ENCODE measurements around the gene GRIP2.

The GRIP2 gene

GRCh38 chr3:14549256-14549919 lies 9.2 kb upstream of the GRIP2 start:
- Histone ChIP-seq H3K9me3 (ENCODE audit: control insufficient read depth, low read length) (no peaks in the 10 kb centered on the region), H3K36me3 (ENCODE audit: control insufficient read depth, insufficient read depth, low read length) (no peaks in the 10 kb centered on the region), H3K4me1 (ENCODE audit: control insufficient read depth, insufficient read depth, low read length, poor library complexity, severe bottlenecking) (no peaks in the 10 kb centered on the region), H3K4me3 (ENCODE audit: extremely low read depth, insufficient read depth, low read length, poor library complexity, severe bottlenecking) (no peak overlapping the region), H3K27ac (ENCODE audit: low read depth, low read length, severe bottlenecking) (no peak overlapping the region)
- 65 to 79% methylated on average over 7 to 8 of the region's 8 CpGs for WGBS, 2 experiments (ENCODE audit: insufficient coverage in 2 of 2)

GRCh38 chr3:14548321-14548729 lies 8.2 kb upstream of the GRIP2 start:
- no peak overlapping the region for H3K4me3 ChIP-seq (ENCODE audit: extremely low read depth, insufficient read depth, low read length, poor library complexity, severe bottlenecking)
- 30 to 38% methylated on average over 5 to 8 of the region's 12 CpGs for WGBS, 2 experiments (ENCODE audit: insufficient coverage in 2 of 2)
- H3K9me3 ChIP-seq (ENCODE audit: control insufficient read depth, low read length), result no peaks in the 10 kb centered on the region
- no peaks in the 10 kb centered on the region for H3K36me3 ChIP-seq (ENCODE audit: control insufficient read depth, insufficient read depth, low read length)
- H3K4me1 ChIP-seq (ENCODE audit: control insufficient read depth, insufficient read depth, low read length, poor library complexity, severe bottlenecking), result no peaks in the 10 kb centered on the region
- no peak overlapping the region for H3K27ac ChIP-seq (ENCODE audit: low read depth, low read length, severe bottlenecking)

- Histone ChIP-seq H3K9me3 (ENCODE audit: control insufficient read depth, low read length) (no peaks in the 10 kb centered on the region), H3K4me1 (ENCODE audit: control insufficient read depth, insufficient read depth, low read length, poor library complexity, severe bottlenecking) (no peaks in the 10 kb centered on the region), H3K4me3 (ENCODE audit: extremely low read depth, insufficient read depth, low read length, poor library complexity, severe bottlenecking) (no peak overlapping the region), H3K36me3 (ENCODE audit: control insufficient read depth, insufficient read depth, low read length) (no peaks in the 10 kb centered on the region), H3K27ac (ENCODE audit: low read depth, low read length, severe bottlenecking) (no peak overlapping the region)
- WGBS, 2 experiments (ENCODE audit: insufficient coverage in 2 of 2), result 55 to 100% methylated on average over 1 to 2 of the region's 2 CpGs
Measured at GRCh38 chr3:14547693-14548092, 7.6 kb upstream of the GRIP2 start.

GRCh38 chr3:14546041-14546440 lies 5.9 kb upstream of the GRIP2 start:
- no peaks in the 10 kb centered on the region for H3K4me1 ChIP-seq (ENCODE audit: control insufficient read depth, insufficient read depth, low read length, poor library complexity, severe bottlenecking)
- H3K27ac ChIP-seq (ENCODE audit: low read depth, low read length, severe bottlenecking), result no peak overlapping the region
- no peaks in the 10 kb centered on the region for H3K36me3 ChIP-seq (ENCODE audit: control insufficient read depth, insufficient read depth, low read length)
- 90 to 93% methylated on average over 2 to 7 of the region's 9 CpGs for whole genome bisulfite sequencing, 2 experiments (ENCODE audit: insufficient coverage in 2 of 2)
- no peak overlapping the region for H3K4me3 ChIP-seq (ENCODE audit: extremely low read depth, insufficient read depth, low read length, poor library complexity, severe bottlenecking)
- no peaks in the 10 kb centered on the region for H3K9me3 ChIP-seq (ENCODE audit: control insufficient read depth, low read length)

GRCh38 chr3:14545251-14545635 lies 5.1 kb upstream of the GRIP2 start:
- 93 to 100% methylated on average over 2 to 3 of the region's 5 CpGs for WGBS, 2 experiments (ENCODE audit: insufficient coverage in 2 of 2)

GRCh38 chr3:14544282-14545250 lies 4.4 kb upstream of the GRIP2 start:
- WGBS, 2 experiments (ENCODE audit: insufficient coverage in 2 of 2), result 90% methylated on average over 11 to 16 of the region's 20 CpGs
- H3K9me3 ChIP-seq (ENCODE audit: control insufficient read depth, low read length), result no peaks in the 10 kb centered on the region
- no peak overlapping the region for H3K27ac ChIP-seq (ENCODE audit: low read depth, low read length, severe bottlenecking)
- H3K36me3 ChIP-seq (ENCODE audit: control insufficient read depth, insufficient read depth, low read length), result no peaks in the 10 kb centered on the region
- H3K4me3 ChIP-seq (ENCODE audit: extremely low read depth, insufficient read depth, low read length, poor library complexity, severe bottlenecking), result no peak overlapping the region
- no peaks in the 10 kb centered on the region for H3K4me1 ChIP-seq (ENCODE audit: control insufficient read depth, insufficient read depth, low read length, poor library complexity, severe bottlenecking)

More at GRCh38 chr3:14545251-14545635, 5.1 kb upstream of the GRIP2 start:
- Histone ChIP-seq H3K4me1 (ENCODE audit: control insufficient read depth, insufficient read depth, low read length, poor library complexity, severe bottlenecking) (no peaks in the 10 kb centered on the region), H3K27ac (ENCODE audit: low read depth, low read length, severe bottlenecking) (no peak overlapping the region), H3K4me3 (ENCODE audit: extremely low read depth, insufficient read depth, low read length, poor library complexity, severe bottlenecking) (no peak overlapping the region), H3K36me3 (ENCODE audit: control insufficient read depth, insufficient read depth, low read length) (no peaks in the 10 kb centered on the region), H3K9me3 (ENCODE audit: control insufficient read depth, low read length) (no peaks in the 10 kb centered on the region)

- Histone ChIP-seq H3K9me3 (ENCODE audit: control insufficient read depth, low read length) (no peaks in the 10 kb centered on the region), H3K36me3 (ENCODE audit: control insufficient read depth, insufficient read depth, low read length) (no peaks in the 10 kb centered on the region), H3K27ac (ENCODE audit: low read depth, low read length, severe bottlenecking) (no peak overlapping the region), H3K4me3 (ENCODE audit: extremely low read depth, insufficient read depth, low read length, poor library complexity, severe bottlenecking) (no peak overlapping the region), H3K4me1 (ENCODE audit: control insufficient read depth, insufficient read depth, low read length, poor library complexity, severe bottlenecking) (no peaks in the 10 kb centered on the region)
- 93 to 97% methylated on average over 4 of the region's 4 CpGs for WGBS, 2 experiments (ENCODE audit: insufficient coverage in 2 of 2)
Measured at GRCh38 chr3:14543446-14543845, 3.3 kb upstream of the GRIP2 start.

- no peak overlapping the region for H3K27ac ChIP-seq (ENCODE audit: low read depth, low read length, severe bottlenecking)
Measured at GRCh38 chr3:14542656-14543055, 2.5 kb upstream of the GRIP2 start.

GRCh38 chr3:14541646-14542045 lies 1.5 kb upstream of the GRIP2 start:
- H3K9me3 ChIP-seq (ENCODE audit: control insufficient read depth, low read length), result no peaks in the 10 kb centered on the region
- no peaks in the 10 kb centered on the region for H3K4me1 ChIP-seq (ENCODE audit: control insufficient read depth, insufficient read depth, low read length, poor library complexity, severe bottlenecking)
- H3K27ac ChIP-seq (ENCODE audit: low read depth, low read length, severe bottlenecking), result no peak overlapping the region
- no peak overlapping the region for H3K4me3 ChIP-seq (ENCODE audit: extremely low read depth, insufficient read depth, low read length, poor library complexity, severe bottlenecking)
- H3K36me3 ChIP-seq (ENCODE audit: control insufficient read depth, insufficient read depth, low read length), result no peaks in the 10 kb centered on the region
- 90 to 91% methylated on average over 9 of the region's 9 CpGs for WGBS, 2 experiments (ENCODE audit: insufficient coverage in 2 of 2)

More at GRCh38 chr3:14542656-14543055, 2.5 kb upstream of the GRIP2 start:
- Histone ChIP-seq H3K4me1 (ENCODE audit: control insufficient read depth, insufficient read depth, low read length, poor library complexity, severe bottlenecking) (no peaks in the 10 kb centered on the region), H3K4me3 (ENCODE audit: extremely low read depth, insufficient read depth, low read length, poor library complexity, severe bottlenecking) (no peak overlapping the region), H3K9me3 (ENCODE audit: control insufficient read depth, low read length) (no peaks in the 10 kb centered on the region), H3K36me3 (ENCODE audit: control insufficient read depth, insufficient read depth, low read length) (no peaks in the 10 kb centered on the region)
- 84 to 94% methylated on average over 2 to 3 of the region's 3 CpGs for WGBS, 2 experiments (ENCODE audit: insufficient coverage in 2 of 2)

GRCh38 chr3:14540821-14541385 lies 761 bp upstream of the GRIP2 start:
- Histone ChIP-seq H3K9me3 (ENCODE audit: control insufficient read depth, low read length) (no peaks in the 10 kb centered on the region), H3K4me3 (ENCODE audit: extremely low read depth, insufficient read depth, low read length, poor library complexity, severe bottlenecking) (no peak overlapping the region), H3K4me1 (ENCODE audit: control insufficient read depth, insufficient read depth, low read length, poor library complexity, severe bottlenecking) (no peaks in the 10 kb centered on the region), H3K36me3 (ENCODE audit: control insufficient read depth, insufficient read depth, low read length) (no peaks in the 10 kb centered on the region), H3K27ac (ENCODE audit: low read depth, low read length, severe bottlenecking) (no peak overlapping the region)
- WGBS, 2 experiments (ENCODE audit: insufficient coverage in 2 of 2), result 95 to 98% methylated on average over 4 to 5 of the region's 6 CpGs

Measured in mesodermal cell (in vitro differentiated cells).